Dedifferentiated amniotic fluid mesenchymal stem cell (primary cell): ENCODE results near the gene IHH.

Experiments
- DNase-seq: peaks from one replicate; pipeline ENCODE4 v3.0.0-alpha.2; 2016; ENCODE audit errors: extremely low spot score

The IHH gene

DNA sequence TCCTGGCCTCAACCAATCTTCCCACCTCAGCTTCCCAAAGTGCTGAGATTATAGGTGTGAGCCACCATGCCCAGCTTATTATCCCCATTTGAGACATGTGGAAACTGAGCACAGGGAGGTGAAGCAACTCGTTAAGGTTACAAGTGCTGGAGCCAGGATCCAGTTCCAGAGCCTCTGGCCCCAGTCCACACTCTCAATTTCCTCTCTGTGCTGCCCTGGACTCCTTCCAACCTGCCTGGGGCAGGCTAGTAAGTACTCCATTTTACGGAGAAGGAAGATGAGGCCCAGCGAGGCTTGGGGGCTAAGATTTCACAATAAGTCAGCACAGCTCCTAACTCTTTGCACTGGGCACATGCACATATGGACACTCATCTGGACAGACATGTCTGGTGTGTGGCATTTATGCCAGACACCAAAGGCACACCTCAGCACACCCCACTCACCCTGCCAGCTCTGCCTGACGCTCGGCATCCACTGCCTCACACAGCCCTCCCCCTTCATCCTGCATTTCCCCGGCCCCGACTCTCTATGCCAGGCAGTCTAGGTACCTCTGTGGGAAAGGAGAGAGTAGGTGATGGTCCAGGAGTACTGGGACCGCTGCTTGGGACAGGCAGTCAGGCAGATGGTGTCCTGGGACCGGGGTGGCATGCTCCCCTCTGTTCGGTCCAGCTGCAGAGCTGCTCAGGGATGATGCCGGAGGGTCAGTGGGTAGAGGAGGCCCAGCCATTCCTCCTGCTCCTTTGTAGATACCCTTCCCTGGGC, 39.9 kb downstream of the IHH start:
- DNase-seq, result peak; percentile 17

DNA sequence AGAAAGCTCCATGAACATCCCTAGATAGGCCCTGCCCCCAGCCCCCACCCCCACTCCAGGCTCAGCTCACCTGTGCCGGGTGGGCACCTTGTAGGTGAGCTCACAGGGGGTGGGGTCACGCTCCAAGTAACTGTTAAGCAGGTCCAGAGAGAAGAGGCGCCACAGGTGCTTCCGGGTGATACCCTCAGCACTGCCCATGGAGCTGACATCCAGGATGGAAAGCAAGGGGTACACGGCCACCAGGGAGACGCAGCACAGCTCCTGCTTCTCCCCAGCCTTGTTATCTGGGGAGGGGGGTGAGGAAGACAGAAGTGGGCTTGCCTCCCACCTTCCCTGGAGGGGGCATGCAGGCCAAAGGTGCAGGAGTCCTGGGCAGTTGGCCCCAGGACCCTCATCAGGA, 41.3 kb downstream of the IHH start:
- DNase-seq, result no peak

DNA sequence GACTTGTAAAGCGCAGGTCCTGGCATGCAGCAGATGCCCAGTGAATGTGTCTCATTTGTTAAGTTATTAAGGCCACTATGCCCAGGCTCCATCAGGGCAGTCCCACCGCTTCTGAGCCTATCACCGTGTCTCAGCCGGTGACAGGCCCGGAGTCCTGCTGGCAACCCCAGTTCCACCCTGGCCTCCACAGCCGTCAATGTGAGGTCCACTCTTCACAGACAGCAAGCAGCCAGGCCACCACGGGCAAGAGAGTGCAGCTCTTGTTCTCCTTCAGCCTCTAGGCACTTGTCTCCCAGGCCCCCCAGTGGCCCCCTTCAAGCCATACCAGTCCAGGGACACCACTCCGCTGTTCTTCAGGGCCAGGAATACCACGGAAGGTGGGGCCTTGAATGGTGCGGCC, 42.0 kb downstream of the IHH start:
- DNase-seq, result no peak

DNA sequence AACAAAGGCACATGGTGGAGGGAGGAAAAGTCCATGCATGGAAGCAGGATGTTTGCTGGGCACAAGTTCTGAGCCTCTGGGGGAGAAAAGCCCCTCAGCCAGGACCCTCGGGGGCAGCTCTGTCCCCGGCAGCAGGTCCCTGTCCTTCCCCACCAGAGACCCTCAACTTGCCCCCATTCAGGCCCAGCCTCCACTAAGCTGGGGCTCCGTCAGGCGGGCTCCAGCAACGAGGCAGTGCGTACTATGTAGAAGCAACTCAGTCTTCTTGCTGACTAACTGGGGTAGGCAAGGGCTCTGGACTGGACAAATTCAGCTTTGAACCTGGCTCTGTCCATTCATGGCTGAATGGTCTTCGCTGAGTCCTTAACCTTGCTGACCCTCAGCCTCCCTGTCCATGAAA, 42.4 kb downstream of the IHH start:
- no peak for DNase-seq

DNA sequence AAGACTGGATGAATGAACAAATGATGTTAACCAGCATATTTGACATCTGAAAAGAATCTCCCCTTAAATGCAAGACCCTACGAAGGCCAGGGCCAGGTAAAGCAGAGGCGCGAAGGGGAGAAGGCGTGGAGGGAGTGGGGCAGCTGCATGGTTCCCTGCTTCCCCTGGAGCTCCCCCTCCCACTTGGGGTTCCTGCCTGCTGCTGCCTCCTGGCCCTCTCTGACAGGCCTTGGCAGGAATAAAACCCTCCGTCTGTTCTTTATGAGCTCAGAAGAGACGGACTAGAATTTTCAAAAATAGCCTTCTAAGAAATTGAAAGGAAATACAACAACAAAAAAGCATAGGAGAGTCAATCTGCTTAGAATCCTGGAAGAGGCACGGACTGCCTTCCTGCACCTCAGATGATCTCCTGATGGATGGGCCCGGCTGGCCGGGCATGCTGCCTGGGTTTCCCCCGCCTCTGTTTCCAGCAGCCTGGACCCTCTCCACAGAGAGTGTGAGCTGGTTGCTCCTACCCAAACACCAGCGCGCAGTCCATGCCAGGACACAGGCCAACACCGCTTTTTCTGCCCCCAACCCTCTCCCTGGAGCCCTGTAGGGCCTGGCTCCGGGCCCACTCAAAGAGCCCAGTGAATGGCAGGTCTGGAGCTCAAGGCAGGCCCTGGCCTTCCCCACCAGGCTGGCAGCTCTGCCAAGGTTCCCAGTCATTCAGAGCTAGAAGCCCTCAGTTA, 43.4 kb downstream of the IHH start:
- DNase-seq, result no peak

DNA sequence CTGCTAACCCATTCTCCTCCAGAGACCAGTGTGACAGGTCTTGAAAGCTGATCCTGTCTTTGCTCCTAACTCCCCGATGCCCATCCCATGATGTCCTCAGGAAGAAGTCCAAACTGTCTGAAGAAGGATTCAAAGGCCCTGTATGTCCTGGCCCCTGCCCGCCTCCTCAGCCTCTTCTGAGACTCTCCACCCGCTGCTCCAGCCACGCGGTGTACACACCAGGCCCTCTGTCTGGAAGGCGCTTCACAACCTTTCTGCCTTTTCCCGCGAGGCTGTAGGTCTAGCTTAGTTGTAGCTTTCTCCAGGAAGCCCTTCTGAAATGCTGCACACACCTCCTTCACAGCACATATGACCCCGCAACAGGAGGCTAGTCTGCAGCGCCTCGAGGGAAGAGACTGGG, 44.0 kb downstream of the IHH start:
- DNase-seq, result no peak

DNA sequence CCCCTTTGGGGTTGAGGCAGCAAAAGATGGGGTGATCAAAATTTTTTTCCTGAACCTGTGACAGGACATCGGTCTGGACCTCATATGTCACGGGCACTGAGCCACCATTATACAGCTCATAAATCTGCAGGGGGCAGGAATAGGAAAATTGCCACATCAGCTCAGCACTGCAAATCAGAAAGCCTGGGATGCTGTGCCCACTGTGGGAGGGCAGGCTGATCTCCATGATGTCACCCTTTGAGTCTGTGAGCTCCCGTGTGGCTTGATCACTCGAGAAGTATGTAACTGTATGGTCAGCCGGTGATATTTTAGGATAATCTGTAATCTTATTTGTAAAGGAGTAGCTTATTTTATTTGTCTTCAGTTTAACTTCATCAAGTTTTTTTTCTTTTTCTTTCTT, 49.8 kb downstream of the IHH start:
- DNase-seq, result no peak

DNA sequence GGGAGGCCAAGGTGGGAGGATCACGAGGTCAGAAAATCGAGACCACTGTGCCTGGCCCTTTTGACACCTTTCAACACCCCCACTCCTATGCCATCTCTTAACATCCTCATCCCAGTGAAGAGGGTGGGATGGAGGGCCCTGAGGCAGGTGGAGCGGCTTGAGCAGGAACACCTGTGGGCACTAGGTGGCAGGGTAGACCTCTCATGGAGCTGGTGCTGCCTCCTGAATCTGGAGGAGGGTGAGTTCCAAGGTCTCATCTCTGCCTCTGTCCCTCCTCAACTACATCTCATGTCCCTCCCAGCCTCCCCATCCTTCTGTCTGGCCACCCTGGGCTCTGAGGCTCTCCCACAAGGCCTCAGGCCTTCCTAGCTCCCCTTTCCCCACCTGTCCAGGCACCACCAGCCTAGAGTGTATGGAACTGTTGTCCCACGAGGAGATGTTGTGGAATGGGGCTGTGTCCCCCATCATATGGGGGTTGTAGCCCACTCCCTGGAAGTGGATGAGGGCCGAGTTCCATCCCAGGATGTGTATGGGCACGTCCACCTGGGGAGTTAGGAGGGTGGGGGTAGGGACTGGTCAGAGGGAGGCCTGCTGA, 50.5 kb downstream of the IHH start:
- DNase-seq, result no peak

DNA sequence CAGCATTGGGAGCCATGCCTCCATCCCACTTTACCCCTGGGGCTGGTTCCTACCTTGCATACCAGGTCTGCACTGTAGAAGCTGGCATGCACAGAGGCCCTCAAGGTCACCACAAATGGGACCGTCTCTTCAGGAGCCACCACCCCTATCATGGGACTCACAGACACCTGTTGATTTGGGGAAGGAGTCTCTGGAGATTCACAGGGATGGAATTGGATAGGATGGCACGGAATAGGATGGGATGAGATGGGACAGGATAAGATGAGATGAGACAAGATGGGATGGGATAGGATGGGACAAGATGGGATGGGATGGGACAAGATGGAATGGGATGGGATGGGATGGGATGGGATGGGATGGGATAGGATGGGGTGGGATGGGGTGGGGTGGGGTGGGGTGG, 51.4 kb downstream of the IHH start:
- no peak for DNase-seq
